ENCODE results near the gene FXYD5.
"Not testable (repeated sequence)": the region's sequence is repeated elsewhere in the genome, so short reads cannot be mapped to it uniquely, and the experiment has no call there.

FXYD5 gene

GRCh38 chr19:35120898-35121297 is 33.6 kb upstream of the FXYD5 start:
- no peak for DNase-seq

DNA sequence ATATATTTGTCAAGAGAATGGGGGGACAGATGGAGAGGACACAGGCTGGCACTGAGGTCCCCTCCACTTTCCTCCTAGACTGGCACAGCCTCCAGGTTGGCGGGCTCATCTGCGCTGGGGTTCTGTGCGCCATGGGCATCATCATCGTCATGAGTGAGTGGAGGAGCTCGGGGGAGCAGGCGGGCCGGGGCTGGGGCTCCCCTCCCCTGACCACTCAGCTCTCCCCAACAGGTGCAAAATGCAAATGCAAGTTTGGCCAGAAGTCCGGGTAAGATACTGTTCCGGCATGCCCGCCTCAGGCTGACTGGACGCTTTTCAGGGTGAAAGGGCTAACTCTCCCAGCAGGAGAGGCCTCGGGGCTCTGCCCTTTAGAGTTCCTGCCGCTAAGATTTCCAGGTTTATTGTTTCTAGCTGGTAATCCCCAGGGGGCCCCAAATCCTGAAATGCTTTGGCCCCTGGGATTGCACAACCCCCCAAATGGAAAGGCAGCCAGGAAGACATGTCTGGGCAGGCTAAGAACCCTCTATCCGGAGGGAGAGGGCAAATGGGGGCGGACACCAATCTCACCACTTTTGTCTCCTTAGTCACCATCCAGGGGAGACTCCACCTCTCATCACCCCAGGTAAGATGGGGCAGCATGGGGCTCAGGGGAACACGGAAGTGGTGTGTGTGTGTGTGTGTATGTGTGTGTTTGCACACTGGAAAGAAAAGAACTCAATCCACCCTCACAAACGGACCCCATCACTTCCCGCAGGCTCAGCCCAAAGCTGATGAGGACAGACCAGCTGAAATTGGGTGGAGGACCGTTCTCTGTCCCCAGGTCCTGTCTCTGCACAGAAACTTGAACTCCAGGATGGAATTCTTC is 31.6 kb upstream of the FXYD5 start:
- DNase-seq, result no peak

DNA sequence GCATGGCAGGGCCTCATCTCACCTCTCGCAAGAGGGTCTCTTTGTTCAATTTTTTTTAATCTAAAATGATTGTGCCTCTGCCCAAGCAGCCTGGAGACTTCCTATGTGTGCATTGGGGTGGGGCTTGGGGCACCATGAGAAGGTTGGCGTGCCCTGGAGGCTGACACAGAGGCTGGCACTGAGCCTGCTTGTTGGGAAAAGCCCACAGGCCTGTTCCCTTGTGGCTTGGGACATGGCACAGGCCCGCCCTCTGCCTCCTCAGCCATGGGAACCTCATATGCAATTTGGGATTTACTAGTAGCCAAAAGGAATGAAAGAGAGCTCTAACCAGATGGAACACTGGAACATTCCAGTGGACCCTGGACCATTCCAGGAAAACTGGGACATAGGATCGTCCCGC is 31.0 kb upstream of the FXYD5 start:
- no peak for DNase-seq

DNA sequence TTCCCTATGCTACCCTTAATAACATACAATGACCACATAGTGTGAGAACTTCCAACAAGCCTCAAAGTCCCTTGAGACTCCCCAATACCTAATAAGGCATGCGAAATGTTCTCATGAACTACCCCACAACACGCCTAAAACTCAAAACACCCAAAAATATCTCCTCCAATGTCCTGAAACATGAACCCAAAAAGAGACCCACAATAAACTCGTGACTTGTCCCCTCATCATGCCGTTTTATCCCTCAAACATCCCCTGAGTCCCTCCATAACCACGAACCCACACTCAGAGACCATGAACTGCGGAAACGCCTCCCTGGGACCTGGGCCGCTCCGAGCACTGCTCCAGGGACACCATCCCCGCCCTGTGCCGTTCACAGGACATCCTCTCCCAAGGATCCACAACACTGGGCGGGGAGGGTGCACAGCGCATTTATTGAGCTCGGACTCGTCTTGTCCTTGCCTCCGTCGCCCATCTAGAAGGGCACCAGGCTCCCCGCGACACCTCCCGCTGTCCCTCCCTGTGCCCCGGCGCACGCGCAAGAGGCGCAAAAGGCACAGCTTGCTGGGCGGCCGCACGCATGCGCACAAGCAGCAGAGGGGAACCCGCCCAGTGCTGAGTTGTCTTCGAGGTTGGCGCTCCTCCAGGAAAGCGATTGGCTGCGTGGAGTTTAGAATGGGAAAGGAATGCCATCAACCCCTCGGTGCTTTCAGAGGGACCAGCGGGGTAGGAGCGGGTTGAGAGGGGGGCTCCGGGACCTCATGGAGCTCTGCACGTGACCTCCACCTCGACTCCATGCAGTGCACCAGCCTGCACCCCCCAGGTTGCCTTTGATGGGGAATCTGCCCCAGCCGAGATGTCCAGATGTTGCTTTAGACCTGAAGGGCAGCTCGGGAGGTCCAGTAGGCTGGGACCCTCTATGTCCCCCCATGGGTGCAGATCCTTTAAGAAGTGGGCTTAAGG is 30.2 kb upstream of the FXYD5 start:
- DNase-seq, result peak; percentile 58

- DNase-seq, result no peak
Measured at GRCh38 chr19:35125270-35125717, 29.2 kb upstream of the FXYD5 start.

GRCh38 chr19:35125749-35126623 is 28.5 kb upstream of the FXYD5 start:
- no peak for DNase-seq

GRCh38 chr19:35126624-35126959 is 27.9 kb upstream of the FXYD5 start:
- no peak for DNase-seq

DNA sequence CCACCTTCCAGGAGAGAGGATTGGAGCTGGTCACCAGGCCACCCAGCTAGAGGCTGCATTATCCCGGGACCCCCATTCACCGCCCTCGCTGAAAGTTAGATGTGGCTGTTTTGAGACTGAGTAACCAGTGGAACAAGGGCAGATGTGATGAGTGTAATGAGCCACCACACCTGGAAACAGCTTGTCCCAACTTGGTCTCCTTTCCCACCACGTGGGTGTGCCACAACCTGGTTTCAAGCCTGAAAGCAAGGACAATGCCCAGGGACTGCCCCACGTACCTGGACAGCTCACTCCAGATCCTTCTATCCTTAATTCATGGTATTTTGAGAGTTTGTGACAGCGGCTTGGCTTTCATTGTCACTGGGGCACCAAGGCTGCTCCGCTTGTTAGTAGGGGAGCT is 26.7 kb upstream of the FXYD5 start:
- DNase-seq, result no peak

GRCh38 chr19:35128398-35129057 is 26.0 kb upstream of the FXYD5 start:
- no peak for DNase-seq

DNA sequence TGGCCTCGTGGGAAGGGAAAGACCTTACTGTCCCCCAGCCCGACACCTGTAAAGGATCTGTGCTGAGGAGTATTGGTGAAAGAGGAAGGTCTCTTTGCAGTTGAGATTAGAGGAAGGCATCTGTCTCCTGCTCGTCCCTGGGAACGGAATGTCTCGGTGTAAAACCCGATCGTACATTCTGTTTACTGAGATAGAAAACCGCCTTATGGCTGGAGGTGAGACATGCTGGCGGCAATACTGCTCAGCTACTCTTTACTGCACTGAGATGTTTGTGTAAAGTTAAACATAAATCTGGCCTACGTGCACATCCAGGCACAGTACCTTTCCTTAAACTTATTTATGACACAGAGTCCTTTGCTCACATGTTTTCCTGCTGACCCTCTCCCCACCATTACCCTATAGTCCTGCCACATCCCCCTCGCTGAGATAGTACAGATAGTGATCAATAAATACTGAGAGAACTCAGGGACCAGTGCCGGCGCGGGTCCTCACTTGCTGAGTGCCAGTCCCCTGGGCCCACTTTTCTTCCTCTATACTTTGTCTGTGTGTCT is 24.7 kb upstream of the FXYD5 start:
- not testable (repeated sequence) for DNase-seq

DNA sequence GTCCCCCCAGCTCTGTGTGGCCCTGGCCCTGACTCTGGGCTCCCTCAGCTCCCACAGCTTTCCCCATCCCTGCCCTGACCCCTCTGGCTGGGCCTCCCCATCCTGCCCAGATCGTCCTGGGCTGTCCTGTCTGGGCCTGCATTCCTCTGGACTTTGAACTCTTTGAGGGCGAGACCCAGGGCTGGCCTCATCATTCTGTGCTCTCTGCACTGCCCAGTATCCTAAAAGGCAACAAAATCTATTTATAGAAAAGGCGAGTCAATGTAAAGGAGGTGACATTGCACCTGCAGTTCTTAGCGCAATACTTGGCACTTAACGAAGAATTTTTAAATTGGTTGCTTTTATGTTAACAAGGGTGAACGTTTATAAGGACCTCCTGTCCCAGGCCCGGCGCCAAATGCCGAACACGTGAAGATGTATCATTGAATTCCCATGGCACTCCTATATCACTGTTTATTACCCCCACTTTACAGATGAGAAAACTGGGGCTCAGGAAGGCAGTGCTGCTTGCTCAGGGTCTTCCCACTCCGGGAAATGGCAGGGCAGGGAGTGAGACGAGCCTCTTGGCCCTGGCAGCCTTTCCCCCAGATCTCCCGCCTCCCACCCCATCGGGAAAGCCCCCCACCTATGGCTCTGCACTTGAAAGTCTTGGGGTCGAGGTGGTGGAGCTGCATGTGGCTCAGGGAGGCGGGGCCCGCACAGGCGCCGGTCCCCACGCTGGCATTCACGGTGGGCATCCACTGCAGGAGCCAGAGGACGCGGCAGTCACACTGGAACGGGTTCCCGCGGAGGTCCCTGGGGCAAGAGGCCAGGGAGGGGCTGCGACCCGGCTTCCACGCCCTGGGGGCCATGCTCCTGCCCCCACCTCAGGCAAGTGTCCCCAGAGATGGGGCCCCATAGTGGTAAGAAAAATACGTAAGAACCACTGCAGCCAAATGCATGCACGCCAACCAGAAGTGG is 23.5 kb upstream of the FXYD5 start:
- no peak for DNase-seq

DNA sequence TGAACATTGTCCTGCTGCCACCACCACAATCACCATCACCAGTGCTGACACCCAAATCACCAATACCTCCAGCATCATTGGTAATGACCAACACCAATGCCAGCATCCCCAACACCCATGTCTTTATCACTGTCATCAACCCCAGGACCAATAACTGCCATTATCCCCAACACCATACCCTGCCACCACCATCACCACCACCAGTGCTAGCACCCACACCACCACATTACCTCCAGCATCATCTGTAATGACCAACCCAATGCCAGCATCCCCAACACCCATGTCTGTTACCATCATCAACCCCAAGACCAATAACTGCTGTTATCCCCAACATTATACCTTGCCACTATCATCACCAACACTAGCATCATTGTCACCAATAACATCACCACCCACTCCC is 22.3 kb upstream of the FXYD5 start:
- DNase-seq, result no peak

DNA sequence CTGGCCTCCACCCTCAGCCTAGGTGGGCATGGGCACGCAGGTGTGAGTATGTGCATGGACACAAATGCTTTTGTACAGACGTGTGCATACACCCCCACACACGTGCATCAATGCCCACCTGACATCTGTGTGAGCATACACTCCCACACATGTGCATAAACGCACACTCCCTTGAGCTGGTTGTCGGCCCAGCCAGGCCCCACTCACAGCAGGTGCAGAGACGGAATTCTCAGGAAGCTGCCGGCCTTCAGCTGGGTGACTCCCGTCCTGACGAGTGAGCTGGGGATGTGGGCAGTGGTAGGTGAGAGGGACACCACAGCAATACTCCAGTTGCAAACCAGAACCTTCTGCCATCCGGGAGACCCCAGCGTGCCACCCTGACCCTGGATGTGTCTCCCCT is 20.7 kb upstream of the FXYD5 start:
- no peak for DNase-seq

DNA sequence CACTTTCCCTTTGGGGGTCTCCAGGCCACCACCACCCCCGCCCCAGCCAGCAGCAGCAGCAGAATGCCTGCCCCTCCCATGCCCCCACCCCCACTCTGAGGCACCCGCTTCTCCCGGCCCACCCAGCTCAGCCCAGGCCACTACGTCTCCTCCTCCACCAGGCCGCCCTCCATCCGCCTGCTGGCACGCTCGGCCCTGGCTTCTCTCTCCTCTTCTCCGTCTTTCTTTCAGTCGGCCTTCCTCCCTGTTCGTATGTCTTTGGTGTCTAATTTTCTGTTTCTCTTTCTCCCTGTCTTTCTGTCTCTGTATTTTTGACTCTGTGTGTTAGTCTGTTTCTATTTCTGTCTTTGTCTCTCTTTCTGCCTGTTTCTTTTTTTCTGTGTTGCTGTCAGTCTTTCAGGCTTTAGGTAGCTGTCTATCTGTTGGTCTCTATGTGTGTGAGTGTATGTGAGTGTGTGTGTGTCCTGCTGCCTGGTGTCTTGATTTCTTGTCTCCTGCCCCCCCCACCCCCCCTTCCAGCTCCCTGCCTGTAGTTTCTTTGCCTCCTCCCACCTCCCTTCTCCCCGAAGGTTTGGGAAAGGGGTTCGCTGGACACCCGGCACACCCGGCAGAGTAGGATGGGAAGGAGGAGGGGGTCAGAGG is 19.8 kb upstream of the FXYD5 start, which contains the start of gene LGI4:
Gene LGI4 (minus strand): TSS at position 459 of the 642 bp plus-strand sequence. CDS start 379 bp downstream, at position 80.
- DNase-seq, result no peak

- peak; percentile 51 for DNase-seq
Measured at GRCh38 chr19:35135389-35135909, 19.1 kb upstream of the FXYD5 start.

DNA sequence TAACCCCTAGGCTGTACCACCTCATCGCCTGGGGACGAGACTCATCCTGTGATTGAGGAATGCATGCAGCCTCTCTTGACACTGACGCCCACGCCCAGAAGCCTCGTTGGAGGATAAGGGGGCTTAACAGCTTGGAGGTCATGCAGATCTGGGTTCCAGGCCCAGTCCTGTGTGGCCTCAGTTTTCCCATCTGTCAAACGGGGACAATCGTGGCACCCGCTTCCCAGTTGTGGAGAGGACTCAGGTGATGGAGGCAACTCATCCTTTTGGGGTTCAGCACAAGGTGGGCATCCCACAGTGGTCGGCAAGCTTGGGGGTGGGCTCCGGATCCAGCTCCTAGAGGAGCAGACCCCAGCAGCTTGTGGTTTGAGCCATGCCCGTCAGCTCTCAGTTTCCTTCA is 18.3 kb upstream of the FXYD5 start:
- no peak for DNase-seq

- no peak for DNase-seq
Measured at GRCh38 chr19:35136977-35137702, 17.4 kb upstream of the FXYD5 start.

DNA sequence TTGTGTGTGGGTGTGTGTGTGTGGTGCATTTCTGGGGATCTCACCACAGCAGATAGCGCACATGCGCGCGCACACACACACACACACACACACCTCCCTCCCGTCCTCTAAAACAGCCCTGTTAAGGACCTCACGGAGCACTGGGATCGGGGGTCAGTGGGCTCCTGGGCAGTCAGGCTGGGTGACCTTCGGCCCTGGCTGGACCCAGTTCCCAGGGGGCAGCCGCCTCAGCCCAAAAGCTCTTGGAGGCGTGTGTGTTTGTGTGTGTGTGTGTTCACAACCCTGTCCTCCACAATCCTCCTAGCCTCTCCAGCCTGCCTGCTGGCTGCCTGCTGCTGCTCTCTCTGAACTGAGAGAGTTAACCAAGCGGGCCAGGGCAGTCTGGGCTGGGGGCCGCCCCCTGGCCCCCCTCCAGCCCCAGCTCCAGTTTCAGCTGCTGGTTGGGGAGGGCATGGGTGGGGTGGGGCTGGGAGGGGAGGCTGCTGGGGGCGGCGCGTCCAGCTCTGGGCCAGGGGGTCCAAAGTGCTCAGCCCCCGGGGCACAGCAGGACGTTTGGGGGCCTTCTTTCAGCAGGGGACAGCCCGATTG is 16.1 kb upstream of the FXYD5 start, which contains the start of gene FXYD1:
Gene FXYD1 (plus strand): TSS at position 520 of the 588 bp plus-strand sequence. CDS start 1,256 bp downstream, outside the sequence.
- no peak for DNase-seq

Measured in NCI-H146 (cell line).